ENCODE data around the gene UBL7.

Gene UBL7

GRCh38 chr15:74417225-74417624 is 43.7 kb downstream of the UBL7 start:
- peak overlapping the region; percentile 67 for H3K27ac Mint-ChIP-seq
- no peak overlapping the region for H3K4me3 Mint-ChIP-seq
- H3K4me1 Mint-ChIP-seq (ENCODE audit: low read depth): peaks cover 61% of the 10 kb centered on the region
- no peak for DNase-seq
- no peaks in the 10 kb centered on the region for H3K27me3 Mint-ChIP-seq
- H3K36me3 Mint-ChIP-seq (ENCODE audit: low read depth): peaks cover 94% of the 10 kb centered on the region
- no peaks in the 10 kb centered on the region for H3K9me3 Mint-ChIP-seq

- Mint-ChIP-seq H3K27me3 (no peaks in the 10 kb centered on the region), H3K4me1 (ENCODE audit: low read depth) (peaks cover 56% of the 10 kb centered on the region), H3K9me3 (no peaks in the 10 kb centered on the region), H3K36me3 (ENCODE audit: low read depth) (peaks cover 96% of the 10 kb centered on the region), H3K27ac (peak overlapping the region; percentile 68), H3K4me3 (no peak overlapping the region)
- no peak for DNase-seq
These were observed 44.7 kb downstream of the UBL7 start for GRCh38 chr15:74415966-74416916.

GRCh38 chr15:74414603-74415338 is 46.2 kb downstream of the UBL7 start:
- H3K9me3 Mint-ChIP-seq: no peaks in the 10 kb centered on the region
- H3K36me3 Mint-ChIP-seq (ENCODE audit: low read depth): peaks cover 96% of the 10 kb centered on the region
- H3K4me1 Mint-ChIP-seq (ENCODE audit: low read depth): peaks cover 42% of the 10 kb centered on the region
- no peak for DNase-seq
- no peaks in the 10 kb centered on the region for H3K27me3 Mint-ChIP-seq
- peak overlapping the region; percentile 82 for H3K27ac Mint-ChIP-seq
- no peak overlapping the region for H3K4me3 Mint-ChIP-seq

- H3K4me1 Mint-ChIP-seq (ENCODE audit: low read depth): peaks cover 40% of the 10 kb centered on the region
- H3K36me3 Mint-ChIP-seq (ENCODE audit: low read depth): peaks cover 91% of the 10 kb centered on the region
- no peaks in the 10 kb centered on the region for H3K27me3 Mint-ChIP-seq
- no peak for DNase-seq
- H3K27ac Mint-ChIP-seq: peak overlapping the region; percentile 73
- no peak overlapping the region for H3K4me3 Mint-ChIP-seq
- no peaks in the 10 kb centered on the region for H3K9me3 Mint-ChIP-seq
These were observed 46.8 kb downstream of the UBL7 start for GRCh38 chr15:74414081-74414580.

GRCh38 chr15:74413350-74414080 is 47.4 kb downstream of the UBL7 start:
- H3K36me3 Mint-ChIP-seq (ENCODE audit: low read depth): peaks cover 92% of the 10 kb centered on the region
- H3K9me3 Mint-ChIP-seq: no peaks in the 10 kb centered on the region
- no peak overlapping the region for H3K4me3 Mint-ChIP-seq
- H3K27me3 Mint-ChIP-seq: no peaks in the 10 kb centered on the region
- H3K4me1 Mint-ChIP-seq (ENCODE audit: low read depth): peaks cover 38% of the 10 kb centered on the region
- peak overlapping the region; percentile 73 for H3K27ac Mint-ChIP-seq
- DNase-seq: no peak

- H3K4me3 Mint-ChIP-seq: no peak overlapping the region
- no peak for DNase-seq
- H3K4me1 Mint-ChIP-seq (ENCODE audit: low read depth): peaks cover 37% of the 10 kb centered on the region
- peaks cover 84% of the 10 kb centered on the region for H3K36me3 Mint-ChIP-seq (ENCODE audit: low read depth)
- H3K9me3 Mint-ChIP-seq: no peaks in the 10 kb centered on the region
- no peaks in the 10 kb centered on the region for H3K27me3 Mint-ChIP-seq
- H3K27ac Mint-ChIP-seq: peak overlapping the region; percentile 67
These were observed 48.8 kb downstream of the UBL7 start for GRCh38 chr15:74412159-74412558.

- Mint-ChIP-seq H3K4me3 (no peak overlapping the region), H3K4me1 (ENCODE audit: low read depth) (peaks cover 36% of the 10 kb centered on the region), H3K36me3 (ENCODE audit: low read depth) (peaks cover 79% of the 10 kb centered on the region)
These were observed 49.3 kb downstream of the UBL7 start for GRCh38 chr15:74411686-74412085.

GRCh38 chr15:74410502-74410901 is 50.5 kb downstream of the UBL7 start:
- H3K4me1 Mint-ChIP-seq (ENCODE audit: low read depth): peaks cover 39% of the 10 kb centered on the region
- no peaks in the 10 kb centered on the region for H3K27me3 Mint-ChIP-seq
- peak overlapping the region; percentile 71 for H3K27ac Mint-ChIP-seq
- peaks cover 76% of the 10 kb centered on the region for H3K36me3 Mint-ChIP-seq (ENCODE audit: low read depth)
- no peaks in the 10 kb centered on the region for H3K9me3 Mint-ChIP-seq
- no peak for DNase-seq
- no peak overlapping the region for H3K4me3 Mint-ChIP-seq

More at GRCh38 chr15:74411686-74412085, 49.3 kb downstream of the UBL7 start:
- H3K27ac Mint-ChIP-seq: peak overlapping the region; percentile 65
- no peaks in the 10 kb centered on the region for H3K9me3 Mint-ChIP-seq
- no peak for DNase-seq
- H3K27me3 Mint-ChIP-seq: no peaks in the 10 kb centered on the region

GRCh38 chr15:74409225-74409624 is 51.7 kb downstream of the UBL7 start:
- Mint-ChIP-seq H3K4me3 (no peak overlapping the region), H3K4me1 (ENCODE audit: low read depth) (peaks cover 40% of the 10 kb centered on the region), H3K9me3 (no peaks in the 10 kb centered on the region), H3K27ac (peak overlapping the region; percentile 80), H3K36me3 (ENCODE audit: low read depth) (peaks cover 70% of the 10 kb centered on the region), H3K27me3 (no peaks in the 10 kb centered on the region)
- DNase-seq: no peak

- H3K4me3 Mint-ChIP-seq: no peak overlapping the region
- peaks cover 70% of the 10 kb centered on the region for H3K36me3 Mint-ChIP-seq (ENCODE audit: low read depth)
- no peaks in the 10 kb centered on the region for H3K9me3 Mint-ChIP-seq
- H3K27ac Mint-ChIP-seq: peak overlapping the region; percentile 80
- peaks cover 43% of the 10 kb centered on the region for H3K4me1 Mint-ChIP-seq (ENCODE audit: low read depth)
- DNase-seq: no peak
- no peaks in the 10 kb centered on the region for H3K27me3 Mint-ChIP-seq
These were observed 52.1 kb downstream of the UBL7 start for GRCh38 chr15:74408815-74409214.

- Mint-ChIP-seq H3K4me3 (no peak overlapping the region), H3K27me3 (no peaks in the 10 kb centered on the region), H3K9me3 (no peaks in the 10 kb centered on the region), H3K27ac (peak overlapping the region; percentile 80), H3K4me1 (ENCODE audit: low read depth) (peaks cover 47% of the 10 kb centered on the region), H3K36me3 (ENCODE audit: low read depth) (peaks cover 67% of the 10 kb centered on the region)
- no peak for DNase-seq
These were observed 52.6 kb downstream of the UBL7 start for GRCh38 chr15:74408385-74408784.

GRCh38 chr15:74406992-74407705 is 53.8 kb downstream of the UBL7 start:
- no peak overlapping the region for H3K4me3 Mint-ChIP-seq
- H3K27me3 Mint-ChIP-seq: no peaks in the 10 kb centered on the region
- H3K4me1 Mint-ChIP-seq (ENCODE audit: low read depth): peaks cover 60% of the 10 kb centered on the region
- DNase-seq: no peak
- no peaks in the 10 kb centered on the region for H3K9me3 Mint-ChIP-seq
- H3K27ac Mint-ChIP-seq: peak overlapping the region; percentile 80
- H3K36me3 Mint-ChIP-seq (ENCODE audit: low read depth): peaks cover 55% of the 10 kb centered on the region

- peak overlapping the region; percentile 80 for H3K27ac Mint-ChIP-seq
- H3K36me3 Mint-ChIP-seq (ENCODE audit: low read depth): peaks cover 49% of the 10 kb centered on the region
- H3K4me1 Mint-ChIP-seq (ENCODE audit: low read depth): peaks cover 62% of the 10 kb centered on the region
- H3K27me3 Mint-ChIP-seq: no peaks in the 10 kb centered on the region
- no peak for DNase-seq
- no peaks in the 10 kb centered on the region for H3K9me3 Mint-ChIP-seq
- no peak overlapping the region for H3K4me3 Mint-ChIP-seq
These were observed 54.4 kb downstream of the UBL7 start for GRCh38 chr15:74406517-74406916.

- H3K4me3 Mint-ChIP-seq: no peak overlapping the region
- H3K4me1 Mint-ChIP-seq (ENCODE audit: low read depth): peaks cover 67% of the 10 kb centered on the region
- H3K27me3 Mint-ChIP-seq: no peaks in the 10 kb centered on the region
- no peak for DNase-seq
- no peaks in the 10 kb centered on the region for H3K9me3 Mint-ChIP-seq
- H3K36me3 Mint-ChIP-seq (ENCODE audit: low read depth): peaks cover 42% of the 10 kb centered on the region
- peak overlapping the region; percentile 80 for H3K27ac Mint-ChIP-seq
These were observed 55.1 kb downstream of the UBL7 start for GRCh38 chr15:74405823-74406222.

Data from activated T-cell treated with anti-CD3 and anti-CD28 coated beads, Interleukin-2, amount 50 U/mL, for 24 hours (primary cell).